SH-SY5Y (cell line): ENCODE measurements around the gene PRR7.

Experiments used
- GATA2 ChIP-seq: IDR thresholded peaks from 2 replicates; pipeline ENCODE4 v1.6.1; 2011; ENCODE audit warnings: mild to moderate bottlenecking, low read depth, low read length
- GATA3 ChIP-seq: IDR thresholded peaks from 2 replicates; pipeline ENCODE4 v1.6.1; 2011; ENCODE audit warnings: low read depth, mild to moderate bottlenecking, low read length, moderate library complexity

GRCh38 chr5:177492841-177493240, 46.2 kb downstream of the PRR7 start:
- TF ChIP-seq GATA2 (no peak), GATA3 (no peak)
